B cell (primary cell): Measurements from ENCODE around the gene SLC35F3. TPM values are rescaled to one million over a fixed set of nuclear protein-coding genes. Genes with fewer than 3 reads are reported as not detected.

Experiments
- ATAC-seq: fragments of 200-7000 bp; cut with Tn5 transposase; one replicate; pipeline ENCODE4 v1.10.0; 2021; ENCODE audit warnings: low read depth, mild to moderate bottlenecking, moderate number of reproducible peaks, moderate library complexity
- CTCF ChIA-PET: fragments of 350-600 bp; sonication (Branson Sonifier 250); formaldehyde crosslinking; loops from one replicate; lab custom pipeline; 2021; ENCODE audit warnings: antibody characterized with exemption, inconsistent platforms; lab: Charles Lee
- POLR2A ChIA-PET: fragments of 350-600 bp; sonication (Branson Sonifier 250); formaldehyde crosslinking; loops from one replicate; lab custom pipeline; 2021; ENCODE audit warnings: antibody characterized with exemption; lab: Charles Lee
- DNase-seq: peaks from one replicate; pipeline ENCODE4 v3.0.0; 2013
- H2AFZ ChIP-seq: 2 replicates; pipeline ENCODE4 v1.6.1; 2012; ENCODE audit warnings: mild to moderate bottlenecking, low read depth, low read length; ENCODE audit not compliant: insufficient read depth, poor library complexity, severe bottlenecking
- H3K27ac ChIP-seq, 2 donors: 1 replicate in 1 of 2; 2 replicates in 1 of 2; pipeline ENCODE4 v1.5.1; 2012 to 2013; ENCODE audit warnings: low read length in 2 of 2, mild to moderate bottlenecking in 2 of 2, moderate library complexity in 1 of 2
- H3K27me3 ChIP-seq, 4 experiments: fragments of 200-600 bp in 1 of 4; sonication (generic) in 1 of 4; replicated peaks in 1 of 4; 1 replicate in 2 of 4; 2 replicates in 2 of 4; pipeline versions ENCODE4 v1.6.1 to v1.7.0; 2013 to 2016; ENCODE audit warnings: low read length in 3 of 4, mild to moderate bottlenecking in 2 of 4, mixed read lengths in 1 of 4, moderate library complexity in 1 of 4; ENCODE audit not compliant: insufficient read depth in 4 of 4, control insufficient read depth in 3 of 4; ENCODE audit errors: control extremely low read depth in 1 of 4
- H3K36me3 ChIP-seq, 2 experiments: replicated peaks in 1 of 2; 1 replicate in 1 of 2; 2 replicates in 1 of 2; pipeline versions ENCODE4 v1.6.1 to v1.7.1; 2013; ENCODE audit warnings: low read length in 1 of 2; ENCODE audit not compliant: insufficient read depth in 2 of 2, control insufficient read depth in 1 of 2; ENCODE audit errors: control extremely low read depth in 1 of 2, extremely low read depth in 1 of 2
- H3K4me1 ChIP-seq, 2 donors: fragments of 200-600 bp in 1 of 2; sonication (generic) in 1 of 2; 1 replicate in 1 of 2; 2 replicates in 1 of 2; pipeline versions ENCODE4 v1.5.1 to v1.6.1; 2013 to 2017; ENCODE audit warnings: low read length in 2 of 2; ENCODE audit not compliant: control insufficient read depth in 2 of 2, insufficient read depth in 2 of 2
- H3K4me2 ChIP-seq: replicated peaks from 2 replicates; pipeline ENCODE3; 2012; ENCODE audit warnings: mild to moderate bottlenecking, low read depth, low read length; ENCODE audit not compliant: poor library complexity, severe bottlenecking
- H3K4me3 ChIP-seq, 5 experiments: fragments of 200-600 bp in 1 of 5; sonication (generic) in 1 of 5; 1 replicate in 3 of 5; 2 replicates in 2 of 5; pipeline versions ENCODE4 v1.5.1 to v1.7.0; 2011 to 2016; ENCODE audit warnings: low read length in 4 of 5, mild to moderate bottlenecking in 4 of 5, low read depth in 2 of 5, control low read depth in 1 of 5, moderate library complexity in 1 of 5; ENCODE audit not compliant: insufficient read depth in 1 of 5; ENCODE audit errors: control extremely low read depth in 1 of 5, extremely low read depth in 1 of 5
- H3K79me2 ChIP-seq: fragments of 200-600 bp; sonication (generic); one replicate; pipeline ENCODE4 v1.6.0; 2016; ENCODE audit warnings: low read length; ENCODE audit not compliant: control insufficient read depth, insufficient read depth
- H3K9ac ChIP-seq: fragments of 200-600 bp; sonication (generic); 2 replicates; pipeline ENCODE4 v1.6.1; 2017; ENCODE audit warnings: mild to moderate bottlenecking, low read length, moderate library complexity
- H3K9me3 ChIP-seq, 3 donors: one replicate each; pipeline versions ENCODE4 v1.6.1 to v1.7.1; 2013; ENCODE audit warnings: low read length in 2 of 3; ENCODE audit not compliant: control insufficient read depth in 2 of 3, insufficient read depth in 1 of 3; ENCODE audit errors: control extremely low read depth in 1 of 3
- H4K20me1 ChIP-seq: 2 replicates; pipeline ENCODE4 v1.6.0; 2012; ENCODE audit warnings: mild to moderate bottlenecking, low read length; ENCODE audit not compliant: insufficient read depth, control insufficient read depth, poor library complexity, severe bottlenecking
- H3K27ac Mint-ChIP-seq: one replicate; pipeline ENCODE4 v1.8.0; 2021; ENCODE audit warnings: mixed read lengths
- H3K27me3 Mint-ChIP-seq: one replicate; pipeline ENCODE4 v1.8.0; 2021; ENCODE audit warnings: mixed read lengths
- H3K4me1 Mint-ChIP-seq: one replicate; pipeline ENCODE4 v1.8.0; 2021; ENCODE audit warnings: mixed read lengths
- H3K4me3 Mint-ChIP-seq: one replicate; pipeline ENCODE4 v1.8.0; 2021; ENCODE audit warnings: mixed read lengths
- H3K9me3 Mint-ChIP-seq: one replicate; pipeline ENCODE4 v1.8.0; 2022; ENCODE audit warnings: mixed read lengths; ENCODE audit not compliant: insufficient read depth
- CTCF ChIP-seq: fragments of 200-600 bp; IDR thresholded peaks from one replicate; pipeline ENCODE4 v1.8.0; 2022; ENCODE audit warnings: antibody characterized with exemption, mild to moderate bottlenecking
- EZH2 ChIP-seq: IDR thresholded peaks from 2 replicates; pipeline ENCODE4 v1.6.1; 2012; ENCODE audit warnings: borderline replicate concordance, low read depth, mild to moderate bottlenecking, moderate library complexity, low read length; ENCODE audit not compliant: insufficient read depth, poor library complexity, severe bottlenecking
- WGBS: methylation state at CpG from one replicate; pipeline ENCODE4 v1.1.5; 2013; ENCODE audit warnings: missing lambda C conversion rate; ENCODE audit not compliant: insufficient coverage; 5-methylcytosine and 5-hydroxymethylcytosine counted together
- intact Hi-C: fragments of 100-400 bp; cut with micrococcal nuclease; formaldehyde crosslinking; loops from one replicate; pipeline ENCODE4 v1.10.0; 2022
- polyA plus RNA-seq: library from polyadenylated mRNA; depleted of rRNA; stranded (reverse); fragments of >200 nt; gene quantifications from 2 replicates; pipeline ENCODE4 v1.2.3, GENCODE V29; 2012
- total RNA-seq, 2 donors: library from RNA; stranded (reverse); fragments of 120-200 nt in 1 of 2; gene quantifications; 1 replicate in 1 of 2; 2 replicates in 1 of 2; pipeline versions ENCODE4 v1.2.3 to v1.2.4, GENCODE V29; 2013 to 2022

The SLC35F3 gene
- total and polyA plus RNA-seq, 2 donors (not counting 1 experiment from before 2014, with no cell fraction given): not detected

- TF ChIP-seq CTCF: no peak
- TF ChIP-seq EZH2: no peak
- WGBS: 100% methylated on average over 1 of the region's 4 CpGs
- no peaks in the 10 kb centered on the region for H3K4me1 ChIP-seq
- Mint-ChIP-seq H3K4me3 (no peak overlapping the region), H3K4me1 (no peaks in the 10 kb centered on the region), H3K27ac (no peak overlapping the region), H3K9me3 (no peaks in the 10 kb centered on the region), H3K27me3 (no peaks in the 10 kb centered on the region)
- no peak overlapping the region for H3K27ac ChIP-seq
- no peak for ATAC-seq
- H3K4me2 ChIP-seq: no peak overlapping the region
- ChIA-PET CTCF (no interaction called here), POLR2A (no interaction called here)
- H3K9ac ChIP-seq: no peak overlapping the region
- H2AFZ ChIP-seq: no peak overlapping the region
- no peak overlapping the region for H3K4me3 ChIP-seq
- H3K9me3 ChIP-seq: no peaks in the 10 kb centered on the region
- H4K20me1 ChIP-seq: no peaks in the 10 kb centered on the region
- intact Hi-C loops: no loop called here
- H3K79me2 ChIP-seq: no peaks in the 10 kb centered on the region
- no peaks in the 10 kb centered on the region for H3K27me3 ChIP-seq
- H3K36me3 ChIP-seq: no peaks in the 10 kb centered on the region
- DNase-seq: no peak
Observed at GRCh38 chr1:233935297-233935868, 30.9 kb downstream of the SLC35F3 start.

GRCh38 chr1:233936422-233936821 is 31.9 kb downstream of the SLC35F3 start:
- intact Hi-C loops: no loop called here
- Mint-ChIP-seq H3K9me3 (no peaks in the 10 kb centered on the region), H3K27ac (no peak overlapping the region), H3K27me3 (no peaks in the 10 kb centered on the region), H3K4me3 (no peak overlapping the region), H3K4me1 (no peaks in the 10 kb centered on the region)
- TF ChIP-seq CTCF: no peak
- TF ChIP-seq EZH2: no peak
- no peak for ATAC-seq
- no peak for DNase-seq
- H3K4me3 ChIP-seq: no peak overlapping the region
- no peak overlapping the region for H2AFZ ChIP-seq
- H3K9ac ChIP-seq: no peak overlapping the region
- CTCF ChIA-PET: no interaction called here
- WGBS: 78% methylated on average over 1 of the region's 1 CpG
- POLR2A ChIA-PET: no interaction called here
- no peak overlapping the region for H3K27ac ChIP-seq
- H3K4me1 ChIP-seq: no peaks in the 10 kb centered on the region
- no peak overlapping the region for H3K4me2 ChIP-seq
- no peaks in the 10 kb centered on the region for H3K9me3 ChIP-seq
- H3K36me3 ChIP-seq: no peaks in the 10 kb centered on the region
- no peaks in the 10 kb centered on the region for H3K79me2 ChIP-seq
- H3K27me3 ChIP-seq: no peaks in the 10 kb centered on the region
- no peaks in the 10 kb centered on the region for H4K20me1 ChIP-seq
